ENCODE measurements around the gene CTBP2.
"Not testable (repeated sequence)": the region's sequence is repeated elsewhere in the genome, so short reads cannot be mapped to it uniquely, and the experiment has no call there.

CTBP2 gene

DNA sequence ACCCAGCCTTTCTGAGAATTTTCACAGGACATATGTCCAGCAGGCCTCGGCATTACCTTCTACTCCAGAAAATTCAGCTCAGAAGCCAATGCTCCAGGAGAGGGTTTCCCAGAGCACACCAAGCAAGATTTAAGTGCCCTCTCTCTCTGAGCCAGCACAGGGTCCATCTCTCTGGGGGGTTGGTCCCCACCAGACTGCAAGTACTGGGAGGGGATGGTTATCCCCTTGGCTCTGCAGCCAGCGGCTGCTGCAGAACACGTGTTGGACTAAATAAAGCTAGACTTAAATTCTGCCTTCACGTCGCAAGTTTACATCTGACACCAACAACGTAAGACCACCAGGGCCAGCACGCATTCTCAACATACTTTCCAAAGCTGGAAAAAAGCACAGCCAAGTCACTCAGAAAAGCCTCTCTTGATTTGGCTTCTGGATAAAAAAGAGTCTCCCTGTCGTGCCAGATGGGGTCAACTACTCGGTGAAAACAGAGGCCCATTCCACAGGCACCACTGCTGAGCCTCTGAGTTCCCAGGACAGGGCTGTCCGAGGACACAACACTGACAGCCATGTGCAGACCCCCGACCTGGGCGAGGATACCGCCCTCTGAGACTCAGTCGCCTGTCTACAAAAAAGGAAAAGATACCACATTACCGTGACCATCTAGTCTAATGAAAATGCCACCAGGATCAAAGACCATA is 77.3 kb downstream of the CTBP2 start:
- DNase-seq = no peak

DNA sequence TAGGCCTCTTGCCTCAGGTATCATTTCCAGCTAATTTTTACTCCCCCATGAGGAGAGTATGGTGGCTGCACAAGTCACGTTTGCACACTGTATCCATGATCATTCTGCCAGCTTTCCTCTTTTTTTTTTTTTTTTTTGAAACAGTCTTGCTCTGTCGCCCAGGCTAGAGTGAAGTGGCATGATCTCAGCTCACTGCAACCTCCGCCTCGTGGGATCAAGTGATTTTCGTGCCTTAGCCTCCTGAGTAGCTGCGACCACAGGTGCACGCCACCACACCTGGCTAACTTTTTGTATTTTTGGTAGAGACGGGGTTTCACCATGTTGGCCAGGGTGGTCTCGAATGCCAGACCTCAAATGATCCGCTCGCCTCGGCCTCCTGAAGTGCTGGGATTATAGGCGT is 77.9 kb downstream of the CTBP2 start:
- not testable (repeated sequence) for DNase-seq

DNA sequence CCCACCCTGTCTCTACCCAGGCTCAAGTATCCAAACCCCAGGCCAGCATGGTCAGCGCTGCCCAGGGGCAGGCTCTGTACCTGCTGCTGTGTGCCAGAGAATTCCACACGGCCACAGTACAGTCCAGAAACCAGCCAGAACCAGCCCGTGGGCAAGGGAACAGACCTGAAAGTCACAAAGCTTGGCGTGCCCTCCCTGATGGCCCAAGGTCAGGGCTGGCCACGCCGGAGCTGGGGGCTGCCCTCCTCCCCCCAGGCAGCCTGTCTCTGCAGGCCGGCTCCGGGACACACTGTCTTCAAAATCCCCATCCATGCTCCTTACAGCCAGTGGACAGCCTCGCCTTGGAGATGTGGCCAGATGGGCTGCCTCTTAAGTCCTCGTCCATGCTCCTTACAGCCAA is 78.4 kb downstream of the CTBP2 start:
- DNase-seq = no peak

DNA sequence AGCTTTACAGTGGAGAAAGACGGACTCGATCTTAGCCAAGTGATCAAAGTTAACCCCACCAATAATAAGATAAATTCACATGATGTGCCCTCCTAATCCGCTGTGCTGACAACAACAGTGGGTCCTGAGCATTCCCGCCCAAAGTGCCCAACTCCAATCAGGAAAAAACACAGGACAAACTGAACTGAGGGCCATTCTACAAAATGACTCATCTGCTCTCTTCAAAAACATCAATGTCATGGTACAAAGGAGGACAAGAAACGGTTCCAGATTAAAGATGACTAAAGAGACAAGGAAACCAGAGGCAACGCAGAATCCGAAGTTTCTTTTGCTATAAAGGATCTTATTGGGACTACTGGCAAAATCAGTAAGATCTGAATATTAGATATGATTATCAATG is 79.4 kb downstream of the CTBP2 start:
- no peak for DNase-seq

DNA sequence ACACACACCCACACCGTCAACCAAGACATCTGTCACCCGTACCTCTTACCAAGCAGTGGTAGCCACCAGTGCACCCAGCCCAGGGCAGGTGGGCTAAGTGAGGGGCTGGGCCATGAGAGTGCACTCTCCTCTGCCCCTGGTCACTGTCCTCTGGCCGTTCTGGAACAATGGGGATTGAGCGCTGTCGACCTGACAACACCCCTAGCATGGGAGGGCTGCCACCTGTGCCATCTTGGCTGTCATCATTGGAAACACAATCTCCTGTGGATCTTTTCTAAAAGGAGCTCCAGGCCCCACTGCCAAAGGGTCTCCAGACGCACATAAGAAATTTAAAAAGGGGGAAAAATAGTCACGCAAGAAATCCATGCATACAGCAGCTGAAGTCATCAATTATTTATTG is 80.1 kb downstream of the CTBP2 start:
- DNase-seq = no peak

DNA sequence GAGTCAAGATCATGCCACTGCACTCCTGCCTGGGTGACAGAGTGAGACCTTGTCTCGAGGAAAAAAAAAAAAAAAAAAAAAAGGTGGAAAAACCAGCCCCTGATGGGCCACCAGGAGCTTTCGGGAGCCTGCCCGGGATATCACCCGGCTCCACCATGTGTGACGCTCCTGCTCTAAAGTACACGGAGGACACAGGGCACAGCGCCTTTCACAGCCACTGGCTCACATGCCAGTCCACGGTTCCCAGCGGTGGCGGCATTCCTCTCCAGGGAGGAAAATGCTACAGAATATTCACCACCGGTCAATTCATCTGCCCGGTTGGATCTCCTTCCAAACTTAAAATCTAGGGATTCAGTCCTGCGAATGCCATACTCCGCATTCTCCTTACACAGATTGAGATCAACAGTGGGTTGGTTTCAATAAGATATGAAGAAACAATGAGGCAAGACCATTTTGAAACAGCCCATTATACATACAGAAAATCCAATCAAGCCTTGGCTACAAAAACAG is 81.2 kb downstream of the CTBP2 start:
- DNase-seq = no peak

GRCh38 chr10:125076891-125077541 is 83.3 kb downstream of the CTBP2 start:
- no peak for DNase-seq

DNA sequence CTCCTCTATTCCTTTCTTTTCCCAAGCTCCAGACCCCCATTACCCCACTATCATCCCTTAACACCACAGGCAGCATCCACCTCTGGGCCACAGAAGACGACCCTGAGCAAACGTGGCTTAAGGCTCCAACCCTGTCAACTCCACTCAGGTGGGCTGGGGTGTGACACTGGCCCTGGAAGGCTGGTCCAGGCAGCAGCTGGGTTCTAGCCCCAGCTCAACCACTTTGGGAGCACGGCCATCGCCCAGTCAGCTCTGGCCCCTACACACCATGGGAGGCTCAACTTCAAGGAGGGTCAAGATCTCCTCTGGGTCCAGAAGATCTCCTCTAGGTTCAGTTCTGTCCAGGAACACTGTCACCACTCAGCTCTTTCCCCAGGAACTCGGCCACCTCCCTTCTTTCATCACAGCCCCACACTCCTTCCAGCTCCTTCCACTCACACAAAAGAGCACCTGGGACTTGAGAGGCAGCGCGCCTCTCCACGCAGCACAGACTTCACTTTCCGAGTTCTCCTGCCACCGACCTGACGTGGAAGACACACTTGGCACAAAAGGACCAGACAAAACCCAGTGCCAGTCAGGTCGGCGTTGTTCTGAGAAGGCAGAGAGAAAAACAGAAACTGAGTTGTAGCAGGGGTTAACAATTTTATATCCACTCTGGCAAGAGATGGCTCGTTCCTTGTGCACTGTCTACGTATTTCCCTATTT is 84.1 kb downstream of the CTBP2 start:
- DNase-seq = no peak

GRCh38 chr10:125073996-125074395 is 86.4 kb downstream of the CTBP2 start:
- DNase-seq = no peak

DNA sequence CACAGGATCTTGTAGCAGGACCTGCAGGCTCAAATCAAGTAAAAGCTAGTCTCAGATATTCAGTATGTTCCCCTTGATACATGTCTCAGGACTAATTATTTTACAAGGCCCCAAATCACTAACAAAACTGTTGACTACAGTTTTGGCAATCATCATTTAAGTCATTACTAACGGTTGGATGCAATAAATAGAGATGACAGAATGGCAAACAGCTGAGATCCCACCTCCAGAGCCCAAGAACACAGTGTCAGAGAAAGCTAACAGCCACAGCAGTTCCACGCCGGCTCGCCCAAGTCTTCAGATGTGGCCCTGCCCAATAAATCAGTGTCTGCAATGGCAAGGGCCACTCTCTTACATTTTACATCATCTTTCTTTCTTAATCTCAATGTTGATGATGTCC is 87.6 kb downstream of the CTBP2 start:
- DNase-seq = no peak

GRCh38 chr10:125071008-125071407 is 89.4 kb downstream of the CTBP2 start:
- DNase-seq = no peak

GRCh38 chr10:125068406-125068805 is 92.0 kb downstream of the CTBP2 start:
- DNase-seq = no peak

GRCh38 chr10:125067764-125068163 is 92.6 kb downstream of the CTBP2 start:
- no peak for DNase-seq

GRCh38 chr10:125066764-125067450 is 93.5 kb downstream of the CTBP2 start:
- DNase-seq = no peak

DNA sequence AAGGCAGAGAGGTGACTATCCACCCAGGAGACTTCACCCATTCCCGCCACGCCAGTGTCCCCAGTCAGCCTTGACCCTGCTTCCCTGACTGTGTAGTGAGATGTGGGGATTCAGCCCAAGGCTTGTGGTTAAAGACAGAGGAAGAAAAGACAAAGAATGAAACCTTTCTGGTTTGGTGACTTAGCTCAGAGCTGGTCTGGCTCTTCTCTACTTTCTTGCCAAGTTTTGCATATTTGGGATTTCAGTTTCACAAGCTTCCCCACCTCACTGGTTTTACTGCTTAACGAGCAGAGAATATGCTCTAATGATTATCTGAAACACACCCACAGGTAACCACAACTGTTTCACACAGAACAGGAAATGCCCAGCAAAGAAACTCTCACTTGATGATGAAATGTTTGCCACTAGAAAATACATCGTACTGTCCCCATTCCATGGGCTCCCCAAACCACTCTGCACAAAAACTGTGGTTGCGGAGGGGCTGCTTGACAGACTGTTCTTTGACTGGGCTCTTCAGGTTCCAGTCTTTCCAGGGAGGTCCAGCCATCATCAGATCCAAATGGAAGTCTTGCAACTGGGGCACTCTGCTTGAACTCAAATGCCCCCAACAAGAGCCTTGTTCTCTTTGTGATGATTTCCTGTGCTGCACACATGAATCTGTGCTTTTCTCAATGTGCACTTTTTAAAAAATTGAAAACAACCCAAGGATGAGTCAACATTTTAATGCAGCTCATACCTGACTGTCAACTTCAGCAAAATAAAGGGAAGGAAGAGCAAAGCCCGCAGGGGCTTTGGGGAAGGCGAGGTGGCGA is 95.5 kb downstream of the CTBP2 start:
- DNase-seq = no peak

GRCh38 chr10:125063256-125063925 is 97.0 kb downstream of the CTBP2 start:
- DNase-seq = no peak

DNA sequence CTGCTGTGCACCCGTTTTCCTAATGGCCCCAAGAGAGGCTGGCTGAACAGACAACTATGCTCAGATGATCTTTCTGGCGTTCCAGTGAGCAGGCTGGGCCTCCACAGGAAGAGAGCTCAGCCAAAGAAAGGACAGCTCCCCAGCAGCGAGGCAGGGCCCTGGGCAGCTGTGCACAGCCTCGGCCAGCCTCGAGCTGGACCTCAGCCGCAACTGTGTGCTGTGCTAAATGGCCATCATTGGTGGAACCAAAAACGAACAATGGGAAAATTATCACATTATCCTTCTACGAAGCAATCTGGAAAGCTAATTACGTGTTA is 97.5 kb downstream of the CTBP2 start:
- DNase-seq = no peak

DNA sequence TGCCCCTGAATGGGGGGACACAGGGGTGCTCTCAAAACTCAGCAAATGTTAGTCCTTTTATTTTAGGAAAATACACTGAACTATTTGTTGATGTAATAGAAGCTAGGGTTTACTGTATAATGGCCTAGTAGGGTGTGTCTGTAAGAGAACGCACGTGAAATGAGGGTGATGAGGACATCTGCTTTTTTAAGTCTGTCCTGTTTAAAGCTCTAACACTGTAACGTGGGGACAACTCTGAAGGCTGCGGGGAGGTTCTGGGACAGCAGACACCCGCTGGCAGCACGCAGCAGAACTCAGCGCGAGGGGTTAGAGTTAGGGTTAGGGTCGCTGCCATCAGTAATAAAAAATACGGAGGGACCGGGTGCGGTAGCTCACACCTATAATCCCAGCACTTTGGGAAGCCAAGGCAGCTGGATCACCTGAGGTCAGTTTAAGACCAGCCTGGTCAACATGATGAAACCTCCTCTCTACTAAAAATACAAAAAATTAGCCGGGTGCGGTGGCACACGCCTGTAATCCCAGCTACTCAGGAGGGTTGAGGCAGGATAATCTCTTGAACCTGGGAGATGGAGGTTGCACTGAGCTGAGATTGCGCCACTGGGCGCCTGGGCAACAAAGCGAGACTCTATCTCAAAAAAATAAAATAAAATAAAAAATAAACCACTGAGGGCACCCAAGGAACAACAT is 98.0 kb downstream of the CTBP2 start:
- DNase-seq = no peak

DNA sequence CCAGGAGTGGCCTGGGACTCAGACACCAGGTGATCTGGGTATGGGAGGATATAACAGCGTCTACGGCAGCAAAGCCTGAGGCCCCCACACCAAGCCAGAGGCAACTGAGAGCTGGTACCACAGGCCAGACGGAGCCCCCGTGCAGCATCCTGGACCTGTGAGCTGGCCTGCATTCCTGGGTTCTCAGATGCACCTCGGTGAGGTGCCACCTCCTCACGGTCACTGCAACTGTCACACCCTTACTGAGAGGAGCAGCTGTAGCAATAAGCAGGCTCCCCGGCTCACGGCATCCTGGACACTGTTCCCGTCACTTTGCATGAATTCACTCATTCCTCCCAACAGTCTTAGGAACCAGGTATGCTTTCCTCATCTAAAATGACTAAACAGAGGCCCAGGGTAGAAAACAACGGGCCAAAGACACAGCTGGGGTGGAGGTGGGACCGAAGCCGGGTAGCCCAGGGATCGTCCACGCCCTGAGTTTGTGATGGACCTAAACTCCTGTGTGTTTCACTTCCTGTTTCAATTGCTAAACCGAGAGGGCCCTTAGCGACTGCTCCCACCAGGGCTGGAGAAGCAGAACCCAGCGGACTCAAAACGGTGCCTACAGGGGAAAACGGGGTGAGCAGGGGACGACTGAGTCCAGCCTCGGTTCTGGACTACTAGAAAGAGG is 98.7 kb downstream of the CTBP2 start:
- DNase-seq = no peak

DNA sequence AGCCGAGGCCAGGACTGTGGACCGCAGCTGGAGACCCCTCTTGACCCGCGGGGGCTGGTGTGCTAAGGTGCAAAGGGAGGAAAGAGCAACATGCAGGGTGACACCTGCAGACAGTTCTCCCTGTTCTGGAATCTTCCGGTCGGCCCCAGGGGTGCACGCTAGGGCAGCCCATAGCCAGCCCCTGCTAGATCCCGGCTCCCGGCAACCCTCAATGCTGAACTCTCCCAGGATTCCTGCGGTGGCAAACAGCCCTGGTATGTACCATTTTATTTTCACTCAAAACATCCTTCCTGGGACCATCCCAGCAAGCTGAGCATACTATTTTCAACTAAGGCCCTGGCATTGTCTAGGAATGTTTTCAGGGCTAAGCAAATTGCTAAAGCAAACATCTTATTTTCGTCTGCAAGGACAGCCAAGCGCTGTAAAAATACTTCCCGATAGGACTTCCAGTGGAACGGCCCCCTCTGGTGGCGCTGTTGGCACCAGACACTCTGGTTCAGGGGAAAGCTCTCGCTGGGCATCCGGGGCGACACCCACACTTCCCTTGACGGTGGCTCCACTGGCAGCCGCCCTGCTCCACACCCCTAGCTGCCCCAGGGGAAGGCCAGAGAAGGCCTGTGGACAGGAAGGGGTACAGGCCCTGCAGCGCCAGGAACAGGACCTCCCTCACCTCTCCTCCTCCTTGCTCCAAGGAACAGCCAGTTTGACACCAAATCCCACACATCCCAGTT is 99.4 kb downstream of the CTBP2 start:
- peak; percentile 41 for DNase-seq

Measured in NCI-H2107 (cell line).